Cardiac muscle cell (in vitro differentiated cells and primary cell): Measurements from ENCODE around the gene TTF1. TPM values are rescaled to one million over a fixed set of nuclear protein-coding genes. Genes with fewer than 3 reads are reported as not detected.

Experiments used
- DNase-seq, 2 donors: peaks; one replicate each; pipeline versions ENCODE4 v3.0.0 to v3.0.0-alpha.2; 2010 to 2017; ENCODE audit warnings: low read depth in 1 of 2, low spot score in 1 of 2
- H3K27ac ChIP-seq: fragments of 200-600 bp; sonication (generic); 2 replicates; pipeline ENCODE4 v1.5.1; 2016
- H3K27me3 ChIP-seq: fragments of 200-600 bp; sonication (generic); 2 replicates; pipeline ENCODE4 v1.6.0; 2016; ENCODE audit warnings: control low read depth
- H3K36me3 ChIP-seq: fragments of 200-600 bp; sonication (generic); 2 replicates; pipeline ENCODE4 v1.5.1; 2016; ENCODE audit warnings: control low read depth
- H3K4me1 ChIP-seq: fragments of 200-600 bp; sonication (generic); 2 replicates; pipeline ENCODE4 v1.8.1; 2017; ENCODE audit warnings: low read depth, mild to moderate bottlenecking, mixed run types
- H3K4me3 ChIP-seq: fragments of 200-600 bp; sonication (generic); 2 replicates; pipeline ENCODE4 v1.5.1; 2016; ENCODE audit warnings: mild to moderate bottlenecking
- H3K9me3 ChIP-seq: fragments of 200-600 bp; sonication (generic); 2 replicates; pipeline ENCODE4 v1.5.1; 2017; ENCODE audit warnings: low read depth, mild to moderate bottlenecking, control low read depth
- CTCF ChIP-seq: IDR thresholded peaks from 2 replicates; pipeline ENCODE4 v1.5.1; 2012; ENCODE audit warnings: low read depth, mild to moderate bottlenecking, low read length
- polyA plus RNA-seq: library from polyadenylated mRNA; unstranded; fragments of >200 nt; fragmentation: Nextera tagmentation; extraction: Ambion mirVana; gene quantifications from 2 replicates; pipeline ENCODE4 v1.2.1, GENCODE V29; 2016
- total RNA-seq: library from RNA; depleted of rRNA; stranded (reverse); fragments of >200 nt; gene quantifications from 2 replicates; pipeline ENCODE4 v1.2.3, GENCODE V29; 2016

Gene TTF1
- total and polyA plus RNA-seq, 2 experiments from 2014 or later = 8.8 to 10.9 TPM

GRCh38 chr9:132372177-132373095, 34.2 kb downstream of the TTF1 start:
- Histone ChIP-seq H3K4me1 (no peaks in the 10 kb centered on the region), H3K4me3 (no peak overlapping the region), H3K27me3 (no peaks in the 10 kb centered on the region), H3K36me3 (peaks cover 14% of the 10 kb centered on the region), H3K9me3 (no peaks in the 10 kb centered on the region), H3K27ac (no peak overlapping the region)
- no peak for TF ChIP-seq CTCF
- peak in 1 of 2 donors; percentile 72 for DNase-seq

GRCh38 chr9:132370592-132370991, 36.0 kb downstream of the TTF1 start:
- no peaks in the 10 kb centered on the region for H3K4me1 ChIP-seq
- no peak for TF ChIP-seq CTCF
- no peaks in the 10 kb centered on the region for H3K27me3 ChIP-seq
- no peak for DNase-seq
- H3K9me3 ChIP-seq = no peaks in the 10 kb centered on the region
- no peak overlapping the region for H3K27ac ChIP-seq
- H3K4me3 ChIP-seq = no peak overlapping the region
- peaks cover 7% of the 10 kb centered on the region for H3K36me3 ChIP-seq

- no peak for DNase-seq
- no peaks in the 10 kb centered on the region for H3K36me3 ChIP-seq
- H3K9me3 ChIP-seq = no peaks in the 10 kb centered on the region
- no peak overlapping the region for H3K27ac ChIP-seq
- no peak for TF ChIP-seq CTCF
- H3K4me1 ChIP-seq = no peaks in the 10 kb centered on the region
- H3K27me3 ChIP-seq = no peaks in the 10 kb centered on the region
- H3K4me3 ChIP-seq = no peak overlapping the region
These were observed 37.2 kb downstream of the TTF1 start for GRCh38 chr9:132369421-132369820.

- Histone ChIP-seq H3K4me1 (no peaks in the 10 kb centered on the region), H3K9me3 (no peaks in the 10 kb centered on the region), H3K27ac (no peak overlapping the region), H3K36me3 (no peaks in the 10 kb centered on the region), H3K27me3 (no peaks in the 10 kb centered on the region), H3K4me3 (no peak overlapping the region)
- no peak for DNase-seq
- TF ChIP-seq CTCF = no peak
These were observed 38.9 kb downstream of the TTF1 start for GRCh38 chr9:132367613-132368313.

GRCh38 chr9:132366481-132366880, 40.2 kb downstream of the TTF1 start:
- DNase-seq = no peak
- Histone ChIP-seq H3K36me3 (no peaks in the 10 kb centered on the region), H3K27ac (no peak overlapping the region)

More at GRCh38 chr9:132366481-132366880, 40.2 kb downstream of the TTF1 start:
- H3K27me3 ChIP-seq = no peaks in the 10 kb centered on the region
- no peaks in the 10 kb centered on the region for H3K4me1 ChIP-seq
- TF ChIP-seq CTCF = no peak
- H3K4me3 ChIP-seq = no peak overlapping the region
- no peaks in the 10 kb centered on the region for H3K9me3 ChIP-seq
